Measurements from ENCODE around the gene GMDS.

GRCh38 chr6:2188856-2189384 is 56.5 kb downstream of the GMDS start:
- TF ChIP-seq JUN (IDR thresholded peaks at IDR 0.05; ENCODE audit: borderline replicate concordance, insufficient read depth, insufficient read length, low read depth) = no peak
- TF ChIP-seq, protein P1, sequence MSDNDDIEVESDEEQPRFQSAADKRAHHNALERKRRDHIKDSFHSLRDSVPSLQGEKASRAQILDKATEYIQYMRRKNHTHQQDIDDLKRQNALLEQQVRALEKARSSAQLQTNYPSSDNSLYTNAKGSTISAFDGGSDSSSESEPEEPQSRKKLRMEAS (IDR thresholded peaks at IDR 0.05; ENCODE audit: insufficient read depth, insufficient read length) = no peak
- no peak for TF ChIP-seq POLR2A (IDR thresholded peaks at IDR 0.05; ENCODE audit: low read depth, low read length)
- no peak for TF ChIP-seq CTCF (IDR thresholded peaks at IDR 0.05; ENCODE audit: extremely low read depth in 1 of 2, insufficient read depth in 1 of 2, low read depth in 1 of 2, low read length in 2 of 2)
- TF ChIP-seq EZH2 (IDR thresholded peaks at IDR 0.05; ENCODE audit: borderline replicate concordance, low read depth, low read length, severe bottlenecking) = no peak
- TF ChIP-seq POLR2AphosphoS5 (IDR thresholded peaks at IDR 0.05; ENCODE audit: insufficient read depth, low read depth, low read length) = no peak
- TF ChIP-seq MYC (IDR thresholded peaks at IDR 0.05; ENCODE audit: low read depth, low read length) = no peak
- TF ChIP-seq GATA2 (IDR thresholded peaks at IDR 0.05; ENCODE audit: insufficient read depth, insufficient read length, low read depth, low read length) = no peak

Measured in endothelial cell of umbilical vein (primary cell).